Keratinocyte (primary cell): ENCODE data around the gene KCTD8.

Experiments used
- EZH2 ChIP-seq: IDR thresholded peaks from one replicate; pipeline ENCODE4 v1.6.1; 2012; ENCODE audit warnings: inconsistent platforms, mild to moderate bottlenecking, low read length, moderate library complexity
- TF ChIP-seq, protein P1 (sequence below), 3 experiments: IDR thresholded peaks in 1 of 3; conservative IDR thresholded peaks in 1 of 3; optimal IDR thresholded peaks in 1 of 3; 2 replicates in 2 of 3; 3 replicates in 1 of 3; pipeline versions ENCODE3 to v1.5.1; 2011; ENCODE audit warnings: low read length in 3 of 3, mild to moderate bottlenecking in 3 of 3, moderate library complexity in 2 of 3, control low read depth in 1 of 3, inconsistent platforms in 1 of 3; ENCODE audit not compliant: insufficient read depth in 2 of 3; ENCODE audit errors: extremely low read depth in 1 of 3

- TF ChIP-seq, protein P1, sequence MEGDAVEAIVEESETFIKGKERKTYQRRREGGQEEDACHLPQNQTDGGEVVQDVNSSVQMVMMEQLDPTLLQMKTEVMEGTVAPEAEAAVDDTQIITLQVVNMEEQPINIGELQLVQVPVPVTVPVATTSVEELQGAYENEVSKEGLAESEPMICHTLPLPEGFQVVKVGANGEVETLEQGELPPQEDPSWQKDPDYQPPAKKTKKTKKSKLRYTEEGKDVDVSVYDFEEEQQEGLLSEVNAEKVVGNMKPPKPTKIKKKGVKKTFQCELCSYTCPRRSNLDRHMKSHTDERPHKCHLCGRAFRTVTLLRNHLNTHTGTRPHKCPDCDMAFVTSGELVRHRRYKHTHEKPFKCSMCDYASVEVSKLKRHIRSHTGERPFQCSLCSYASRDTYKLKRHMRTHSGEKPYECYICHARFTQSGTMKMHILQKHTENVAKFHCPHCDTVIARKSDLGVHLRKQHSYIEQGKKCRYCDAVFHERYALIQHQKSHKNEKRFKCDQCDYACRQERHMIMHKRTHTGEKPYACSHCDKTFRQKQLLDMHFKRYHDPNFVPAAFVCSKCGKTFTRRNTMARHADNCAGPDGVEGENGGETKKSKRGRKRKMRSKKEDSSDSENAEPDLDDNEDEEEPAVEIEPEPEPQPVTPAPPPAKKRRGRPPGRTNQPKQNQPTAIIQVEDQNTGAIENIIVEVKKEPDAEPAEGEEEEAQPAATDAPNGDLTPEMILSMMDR (optimal IDR thresholded peaks at IDR 0.05 in 1 of 3, IDR thresholded peaks at IDR 0.05 in 1 of 3, conservative IDR thresholded peaks at IDR 0.05 in 1 of 3; ENCODE audit: extremely low read depth in 1 of 3, insufficient read depth in 2 of 3, low read length in 3 of 3) = no peak
- no peak for TF ChIP-seq EZH2
Measured at GRCh38 chr4:44319129-44319528, 129.5 kb downstream of the KCTD8 start.
